ENCODE data around the gene CYP1A2.

CYP1A2 gene

DNA sequence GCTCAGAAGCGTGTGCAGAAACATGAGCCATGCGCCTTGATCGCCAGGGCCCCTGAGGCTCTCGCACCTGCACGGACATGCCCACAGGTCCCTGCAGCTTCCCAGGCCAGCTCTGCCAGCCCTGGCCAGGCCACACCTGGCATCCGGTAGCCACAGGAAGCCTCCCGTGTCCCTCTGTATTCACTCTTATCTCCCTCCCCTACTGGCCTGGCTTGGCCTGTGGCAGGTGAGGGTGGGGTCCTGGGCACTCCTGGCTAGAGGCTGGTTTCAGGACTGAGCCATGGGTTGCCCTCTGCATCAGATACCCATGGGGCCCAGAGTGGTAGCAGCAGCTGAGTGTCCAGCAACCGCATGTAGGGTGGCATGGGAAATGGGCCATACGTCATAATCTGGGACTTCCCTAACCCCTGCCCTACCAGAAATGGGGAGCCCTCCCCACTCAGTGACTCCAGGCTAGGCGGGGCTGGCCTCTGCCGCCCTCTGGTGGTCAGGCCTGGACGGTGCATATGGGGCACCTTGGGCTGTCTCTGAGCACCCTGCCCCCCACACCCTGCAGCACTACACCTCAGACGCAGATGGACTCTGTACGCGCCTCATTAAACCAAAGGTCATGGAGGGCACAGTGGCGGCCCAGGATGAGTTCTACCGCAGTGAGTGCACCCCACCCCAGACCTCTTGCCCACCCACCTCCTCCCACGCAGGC lies 51.4 kb downstream of the CYP1A2 start:
- no peak for DNase-seq (ENCODE audit: extremely low read depth, low read depth)
- no peak overlapping the region for H3K4me3 ChIP-seq (replicated peaks; ENCODE audit: low read depth, low read length)
- TF ChIP-seq, protein P1, sequence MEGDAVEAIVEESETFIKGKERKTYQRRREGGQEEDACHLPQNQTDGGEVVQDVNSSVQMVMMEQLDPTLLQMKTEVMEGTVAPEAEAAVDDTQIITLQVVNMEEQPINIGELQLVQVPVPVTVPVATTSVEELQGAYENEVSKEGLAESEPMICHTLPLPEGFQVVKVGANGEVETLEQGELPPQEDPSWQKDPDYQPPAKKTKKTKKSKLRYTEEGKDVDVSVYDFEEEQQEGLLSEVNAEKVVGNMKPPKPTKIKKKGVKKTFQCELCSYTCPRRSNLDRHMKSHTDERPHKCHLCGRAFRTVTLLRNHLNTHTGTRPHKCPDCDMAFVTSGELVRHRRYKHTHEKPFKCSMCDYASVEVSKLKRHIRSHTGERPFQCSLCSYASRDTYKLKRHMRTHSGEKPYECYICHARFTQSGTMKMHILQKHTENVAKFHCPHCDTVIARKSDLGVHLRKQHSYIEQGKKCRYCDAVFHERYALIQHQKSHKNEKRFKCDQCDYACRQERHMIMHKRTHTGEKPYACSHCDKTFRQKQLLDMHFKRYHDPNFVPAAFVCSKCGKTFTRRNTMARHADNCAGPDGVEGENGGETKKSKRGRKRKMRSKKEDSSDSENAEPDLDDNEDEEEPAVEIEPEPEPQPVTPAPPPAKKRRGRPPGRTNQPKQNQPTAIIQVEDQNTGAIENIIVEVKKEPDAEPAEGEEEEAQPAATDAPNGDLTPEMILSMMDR (IDR thresholded peaks at IDR 0.05; ENCODE audit: low read depth, low read length, missing control alignments), result peak; percentile 96

DNA sequence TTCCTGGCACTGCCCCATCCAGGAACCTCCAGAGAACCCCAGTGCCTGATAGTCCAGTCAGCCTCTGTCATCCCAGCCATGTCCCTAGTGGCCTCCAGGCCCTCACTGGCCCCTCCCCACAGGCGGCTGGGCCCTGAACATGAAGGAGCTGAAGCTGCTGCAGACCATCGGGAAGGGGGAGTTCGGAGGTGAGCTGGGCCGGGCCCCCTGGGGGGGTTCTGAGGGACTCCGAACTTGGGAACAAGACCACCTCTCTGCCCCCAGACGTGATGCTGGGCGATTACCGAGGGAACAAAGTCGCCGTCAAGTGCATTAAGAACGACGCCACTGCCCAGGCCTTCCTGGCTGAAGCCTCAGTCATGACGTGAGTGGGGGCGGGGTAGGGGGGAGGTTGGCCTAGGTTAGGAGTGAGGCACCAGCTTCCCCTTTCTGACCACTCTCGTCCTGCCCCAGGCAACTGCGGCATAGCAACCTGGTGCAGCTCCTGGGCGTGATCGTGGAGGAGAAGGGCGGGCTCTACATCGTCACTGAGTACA lies 52.0 kb downstream of the CYP1A2 start:
- TF ChIP-seq, protein P1 (IDR thresholded peaks at IDR 0.05; ENCODE audit: low read depth, low read length, missing control alignments), result no peak
- no peak for DNase-seq (ENCODE audit: extremely low read depth, low read depth)
- no peak overlapping the region for H3K4me3 ChIP-seq (replicated peaks; ENCODE audit: low read depth, low read length)

DNA sequence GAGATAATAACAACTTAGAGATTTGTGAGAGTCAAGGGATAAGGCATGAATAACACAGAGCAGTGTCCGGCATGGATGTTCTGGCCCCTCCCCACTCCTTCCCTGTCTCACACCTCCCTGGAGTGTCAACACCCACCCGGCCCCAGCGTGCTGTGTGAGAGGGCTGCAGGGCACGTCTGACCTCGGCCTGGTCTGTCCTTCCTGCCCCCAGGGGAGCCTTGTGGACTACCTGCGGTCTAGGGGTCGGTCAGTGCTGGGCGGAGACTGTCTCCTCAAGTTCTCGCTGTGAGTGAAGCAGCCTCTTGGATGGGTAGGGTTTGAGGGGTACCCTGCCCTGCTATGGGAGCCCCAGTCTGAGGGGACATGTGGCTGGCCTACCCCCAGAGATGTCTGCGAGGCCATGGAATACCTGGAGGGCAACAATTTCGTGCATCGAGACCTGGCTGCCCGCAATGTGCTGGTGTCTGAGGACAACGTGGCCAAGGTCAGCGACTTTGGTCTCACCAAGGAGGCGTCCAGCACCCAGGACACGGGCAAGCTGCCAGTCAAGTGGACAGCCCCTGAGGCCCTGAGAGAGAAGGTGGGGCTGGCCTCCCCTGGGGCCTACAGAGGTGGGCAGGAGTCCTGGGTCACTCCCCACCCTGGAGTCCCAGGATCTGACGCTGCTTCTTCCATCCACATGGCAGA lies 52.8 kb downstream of the CYP1A2 start:
- TF ChIP-seq, protein P1 (IDR thresholded peaks at IDR 0.05; ENCODE audit: low read depth, low read length, missing control alignments), result no peak
- H3K4me3 ChIP-seq (replicated peaks; ENCODE audit: low read depth, low read length), result no peak overlapping the region
- DNase-seq (ENCODE audit: extremely low read depth, low read depth), result no peak

DNA sequence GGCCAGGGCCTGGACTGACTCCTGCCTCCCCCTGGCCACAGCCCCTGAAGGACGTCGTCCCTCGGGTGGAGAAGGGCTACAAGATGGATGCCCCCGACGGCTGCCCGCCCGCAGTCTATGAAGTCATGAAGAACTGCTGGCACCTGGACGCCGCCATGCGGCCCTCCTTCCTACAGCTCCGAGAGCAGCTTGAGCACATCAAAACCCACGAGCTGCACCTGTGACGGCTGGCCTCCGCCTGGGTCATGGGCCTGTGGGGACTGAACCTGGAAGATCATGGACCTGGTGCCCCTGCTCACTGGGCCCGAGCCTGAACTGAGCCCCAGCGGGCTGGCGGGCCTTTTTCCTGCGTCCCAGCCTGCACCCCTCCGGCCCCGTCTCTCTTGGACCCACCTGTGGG lies 53.6 kb downstream of the CYP1A2 start:
- no peak for DNase-seq (ENCODE audit: extremely low read depth, low read depth)
- TF ChIP-seq, protein P1 (IDR thresholded peaks at IDR 0.05; ENCODE audit: low read depth, low read length, missing control alignments), result no peak
- no peak overlapping the region for H3K4me3 ChIP-seq (replicated peaks; ENCODE audit: low read depth, low read length)

DNA sequence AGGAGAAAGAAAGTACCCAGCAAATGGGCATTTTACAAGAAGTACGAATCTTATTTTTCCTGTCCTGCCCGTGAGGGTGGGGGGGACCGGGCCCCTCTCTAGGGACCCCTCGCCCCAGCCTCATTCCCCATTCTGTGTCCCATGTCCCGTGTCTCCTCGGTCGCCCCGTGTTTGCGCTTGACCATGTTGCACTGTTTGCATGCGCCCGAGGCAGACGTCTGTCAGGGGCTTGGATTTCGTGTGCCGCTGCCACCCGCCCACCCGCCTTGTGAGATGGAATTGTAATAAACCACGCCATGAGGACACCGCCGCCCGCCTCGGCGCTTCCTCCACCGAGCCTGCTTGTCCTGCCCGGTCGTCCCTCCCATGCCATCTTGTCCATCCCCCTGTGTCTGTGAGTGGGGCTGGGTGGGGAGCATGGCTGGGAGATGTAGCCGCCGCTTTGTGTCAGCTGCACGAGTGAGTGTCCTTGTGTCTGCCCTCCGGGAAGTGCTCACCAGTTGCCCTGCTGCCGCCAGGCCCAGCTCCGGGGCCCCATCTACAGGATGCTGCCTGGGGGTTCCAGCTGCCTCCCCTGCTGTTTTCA lies 54.3 kb downstream of the CYP1A2 start:
- TF ChIP-seq, protein P1 (IDR thresholded peaks at IDR 0.05; ENCODE audit: low read depth, low read length, missing control alignments), result no peak
- no peak overlapping the region for H3K4me3 ChIP-seq (replicated peaks; ENCODE audit: low read depth, low read length)
- DNase-seq (ENCODE audit: extremely low read depth, low read depth), result no peak

DNA sequence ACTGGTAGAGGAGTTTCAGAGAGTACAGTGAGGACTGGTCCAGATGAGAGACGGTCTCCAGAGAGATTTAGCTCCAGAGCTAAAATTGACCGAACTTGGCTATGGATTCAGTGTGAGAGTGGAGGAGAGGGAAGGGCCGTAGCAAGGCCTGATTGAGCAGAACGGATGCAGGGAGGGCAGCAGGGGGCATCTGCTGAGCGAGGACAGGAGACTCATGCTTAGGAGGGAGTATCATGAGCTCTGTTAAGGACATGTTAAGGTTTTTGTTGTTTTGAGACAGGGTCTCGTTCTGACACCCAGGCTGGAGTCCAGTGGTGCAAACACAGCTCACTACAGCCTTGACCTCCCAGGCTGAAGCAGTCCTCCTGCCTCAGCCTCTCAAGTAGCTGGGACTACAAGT lies 56.3 kb downstream of the CYP1A2 start:
- TF ChIP-seq, protein P1 (IDR thresholded peaks at IDR 0.05; ENCODE audit: low read depth, low read length, missing control alignments), result no peak
- DNase-seq (ENCODE audit: extremely low read depth, low read depth), result no peak
- no peak overlapping the region for H3K4me3 ChIP-seq (replicated peaks; ENCODE audit: low read depth, low read length)
